ENCODE measurements around the gene COPB2. TPM values are rescaled to one million over a fixed set of nuclear protein-coding genes. Genes with fewer than 3 reads are reported as not detected.

Gene COPB2
- total and polyA plus RNA-seq, 2 of the 8 experiments (the other 6 are each of a cell fraction or from before 2014, with no cell fraction given): 40.3 to 119 TPM

DNA sequence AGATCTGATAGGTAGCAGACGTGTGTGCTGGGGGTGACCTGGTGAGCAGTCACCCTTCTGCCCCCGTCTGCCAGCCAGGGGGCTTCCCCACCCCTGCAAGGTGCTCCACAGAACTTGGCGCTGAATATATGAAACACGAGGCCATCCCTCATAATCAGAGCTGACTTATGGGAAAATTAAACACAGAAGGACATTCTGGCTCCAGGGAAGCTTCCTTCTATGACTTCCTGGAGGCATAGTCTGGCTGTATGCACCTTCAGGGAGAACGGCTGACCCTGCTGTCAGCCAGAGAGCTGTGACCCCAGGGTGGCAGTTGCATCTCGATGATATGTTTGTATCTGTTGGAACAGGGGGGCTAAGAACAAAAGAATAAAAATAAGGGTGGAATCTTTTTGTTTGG is 72.2 kb downstream of the COPB2 start:
- no peak overlapping the region for H3K4me2 ChIP-seq (ENCODE audit: insufficient read depth in 1 of 2, low read depth in 2 of 2, low read length in 2 of 2)
- no peak overlapping the region for H4K8ac ChIP-seq (ENCODE audit: extremely low read depth, insufficient read depth, low read length)
- no peak overlapping the region for H2BK5ac ChIP-seq (ENCODE audit: low read depth, low read length)
- no peaks in the 10 kb centered on the region for H3K79me2 ChIP-seq (ENCODE audit: control insufficient read depth in 1 of 2, insufficient read depth in 2 of 2, low read length in 2 of 2)
- no peak overlapping the region for H2AFZ ChIP-seq (ENCODE audit: low read length)
- DNase-seq (ENCODE audit: low read depth in 1 of 2, low spot score in 2 of 2): no peak
- no peak for FAIRE-seq
- H2AK5ac ChIP-seq (ENCODE audit: low read depth, low read length): no peak overlapping the region
- no peaks in the 10 kb centered on the region for H3K79me1 ChIP-seq (ENCODE audit: low read depth, low read length)
- no peaks in the 10 kb centered on the region for H4K20me1 ChIP-seq (replicated peaks in 1 of 2; ENCODE audit: control insufficient read depth in 1 of 2, insufficient read depth in 2 of 2, low read length in 2 of 2)
- no peak overlapping the region for H3K14ac ChIP-seq (ENCODE audit: insufficient read length)
- H3K23me2 ChIP-seq (ENCODE audit: low read depth, low read length): no peaks in the 10 kb centered on the region; the same call in 1 of the 2 replicates
- TF ChIP-seq TEAD4 (IDR thresholded peaks at IDR 0.05; ENCODE audit: low read depth, low read length): no peak
- no peak for TF ChIP-seq RAD21 (IDR thresholded peaks at IDR 0.05 in 1 of 2, conservative IDR thresholded peaks at IDR 0.05 in 1 of 2; ENCODE audit: low read depth in 2 of 2, low read length in 2 of 2)
- TF ChIP-seq RFX5 (IDR thresholded peaks at IDR 0.05; ENCODE audit: borderline replicate concordance, low read depth, low read length): no peak
- no peak for TF ChIP-seq HDAC2 (IDR thresholded peaks at IDR 0.05; ENCODE audit: borderline replicate concordance in 1 of 2, low read depth in 2 of 2, low read length in 2 of 2)
- TF ChIP-seq CBX5 (IDR thresholded peaks at IDR 0.05; ENCODE audit: low read depth, low read length): no peak
- TF ChIP-seq GABPA (IDR thresholded peaks at IDR 0.05; ENCODE audit: borderline replicate concordance, insufficient read depth, low read length): no peak
- TF ChIP-seq CHD1 (IDR thresholded peaks at IDR 0.05; ENCODE audit: low read depth, low read length): no peak
- TF ChIP-seq PHF8 (conservative IDR thresholded peaks at IDR 0.05; ENCODE audit: low read depth, low read length): no peak
- TF ChIP-seq JUND (IDR thresholded peaks at IDR 0.05; ENCODE audit: low read length): no peak
- TF ChIP-seq GTF2F1 (IDR thresholded peaks at IDR 0.05; ENCODE audit: borderline replicate concordance, low read depth, low read length): no peak
- TF ChIP-seq FOSL1 (IDR thresholded peaks at IDR 0.05; ENCODE audit: insufficient read depth, low read depth, low read length): no peak
- no peak for TF ChIP-seq SUZ12 (IDR thresholded peaks at IDR 0.05; ENCODE audit: low read length)
- TF ChIP-seq RBBP5 (IDR thresholded peaks at IDR 0.05; ENCODE audit: borderline replicate concordance, low read depth, low read length): no peak
- ChIA-PET CTCF (ENCODE audit: partially characterized antibody) (interaction anchor here (1.6 to 8.6 kb wide), 5 partner anchors 12 to 394 kb away, joined by 3 to 103 read pairs (median 39); no protein-coding TSS in a partner anchor), POLR2A (ENCODE audit: partially characterized antibody) (no interaction called here)
- H3K18ac ChIP-seq (ENCODE audit: extremely low read depth, low read length): no peak overlapping the region
- H3K36me3 ChIP-seq (ENCODE audit: control insufficient read depth in 2 of 4, insufficient read depth in 4 of 4, low read length in 3 of 4): no peaks in the 10 kb centered on the region
- no peak overlapping the region for H2BK15ac ChIP-seq (ENCODE audit: low read length)
- no peak overlapping the region for H2BK120ac ChIP-seq (replicated peaks; ENCODE audit: low read depth, low read length)
- 87% methylated on average over 6 of the region's 6 CpGs; no CpG with 5 or more reads in 1 of the 2 experiments for WGBS, 2 experiments (ENCODE audit: extremely low coverage in 1 of 2, insufficient coverage in 1 of 2, insufficient read length in 1 of 2, insufficient replicate concordance in 2 of 2, low coverage in 1 of 2, low lambda C conversion rate in 2 of 2, missing lambda C conversion rate in 1 of 2)
- no peak overlapping the region for H3K23ac ChIP-seq (ENCODE audit: insufficient read length)
- H3K27me3 ChIP-seq (replicated peaks in 1 of 4; ENCODE audit: control insufficient read depth in 3 of 4, extremely low read depth in 1 of 4, insufficient read depth in 3 of 4, low read length in 3 of 4): no peaks in the 10 kb centered on the region
- H3K4me1 ChIP-seq (replicated peaks in 1 of 4; ENCODE audit: control insufficient read depth in 3 of 4, insufficient read depth in 4 of 4, low read length in 3 of 4): peaks cover 0 to 3% (median 2%) of the 10 kb centered on the region in 4 experiments; a peak in 5 of 7 replicates
- no peak overlapping the region for H3K9ac ChIP-seq (replicated peaks in 1 of 4; ENCODE audit: extremely low read depth in 1 of 4, low read depth in 3 of 4, low read length in 3 of 4)
- H3K56ac ChIP-seq (replicated peaks; ENCODE audit: insufficient read length, low read depth, low read length): no peak overlapping the region
- H3K27ac ChIP-seq (ENCODE audit: low read depth, low read length): no peak overlapping the region
- H2BK20ac ChIP-seq (ENCODE audit: low read length): no peak overlapping the region
- no peak overlapping the region for H2BK12ac ChIP-seq (ENCODE audit: low read depth, low read length)
- no peaks in the 10 kb centered on the region for H3K9me3 ChIP-seq (ENCODE audit: insufficient read depth in 2 of 2, low read depth in 1 of 2, low read length in 1 of 2)
- no peak overlapping the region for H3K4ac ChIP-seq (replicated peaks; ENCODE audit: insufficient read length, low read depth, low read length)
- H4K91ac ChIP-seq (replicated peaks; ENCODE audit: insufficient read length, low read length): no peak overlapping the region
- no peak overlapping the region for H4K5ac ChIP-seq (ENCODE audit: insufficient read length, low read depth, low read length)
- no peak overlapping the region for H3K4me3 ChIP-seq (ENCODE audit: extremely low read depth in 1 of 4, insufficient read depth in 2 of 4, low read depth in 3 of 4, low read length in 4 of 4)

Measured in H1 (cell line).